ENCODE data around the gene GPC5.

GPC5 gene

DNA sequence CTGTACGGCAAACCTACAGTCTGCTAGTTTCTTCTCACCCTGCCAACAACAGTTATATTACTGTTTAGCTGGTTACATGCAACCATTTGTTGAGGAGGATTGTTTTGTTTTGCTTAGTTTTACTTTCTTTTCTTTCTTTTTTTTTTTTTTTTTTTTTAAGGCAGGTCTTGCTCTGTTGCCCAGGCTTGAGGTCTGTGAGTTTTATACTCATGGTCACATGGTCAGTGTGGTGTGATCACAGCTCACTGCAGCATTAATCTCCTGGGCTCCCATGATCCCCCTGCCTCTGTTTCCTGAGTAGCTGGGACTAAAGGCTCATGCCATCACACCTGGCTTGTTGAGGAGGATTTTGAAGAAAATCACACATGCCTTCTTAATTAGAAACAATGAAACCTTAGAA is 505.6 kb downstream of the GPC5 start:
- DNase-seq: no peak

DNA sequence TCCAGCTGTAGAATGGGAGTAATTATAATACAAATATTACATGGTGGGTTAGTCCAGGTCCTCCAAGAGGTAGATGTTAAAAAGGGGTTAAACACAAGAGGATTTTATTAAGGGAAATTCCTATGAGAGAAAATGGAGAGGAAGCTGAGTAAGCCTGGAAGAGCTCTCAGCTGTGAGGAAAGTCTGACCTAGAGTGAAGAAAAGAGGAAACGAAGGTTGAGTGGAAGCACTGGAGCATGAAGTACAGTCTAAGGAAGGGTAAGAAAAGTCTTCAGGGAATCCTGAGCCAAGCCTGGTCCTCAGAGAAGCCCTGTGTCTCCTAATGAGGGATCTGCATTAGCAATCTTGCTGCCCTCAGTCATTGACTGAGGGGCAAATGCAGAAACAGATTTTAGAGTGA is 506.2 kb downstream of the GPC5 start:
- no peak for DNase-seq

DNA sequence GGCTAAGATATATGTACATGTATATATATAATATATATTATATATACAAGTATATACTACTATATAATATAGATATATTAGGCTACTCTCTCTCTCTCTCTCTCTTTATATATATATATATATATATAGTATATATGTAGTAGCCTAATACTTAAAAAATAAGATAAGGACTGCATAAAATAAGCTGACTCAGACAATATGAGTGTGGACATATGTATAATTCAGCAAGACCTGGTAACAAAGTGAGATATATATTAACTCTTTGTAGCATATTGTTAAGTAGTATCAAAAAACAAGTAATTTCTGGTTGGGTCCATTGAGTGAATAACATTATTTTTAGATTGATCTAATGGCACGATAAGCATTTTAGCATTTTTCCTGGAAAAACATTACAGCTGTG is 509.0 kb downstream of the GPC5 start:
- DNase-seq: no peak

DNA sequence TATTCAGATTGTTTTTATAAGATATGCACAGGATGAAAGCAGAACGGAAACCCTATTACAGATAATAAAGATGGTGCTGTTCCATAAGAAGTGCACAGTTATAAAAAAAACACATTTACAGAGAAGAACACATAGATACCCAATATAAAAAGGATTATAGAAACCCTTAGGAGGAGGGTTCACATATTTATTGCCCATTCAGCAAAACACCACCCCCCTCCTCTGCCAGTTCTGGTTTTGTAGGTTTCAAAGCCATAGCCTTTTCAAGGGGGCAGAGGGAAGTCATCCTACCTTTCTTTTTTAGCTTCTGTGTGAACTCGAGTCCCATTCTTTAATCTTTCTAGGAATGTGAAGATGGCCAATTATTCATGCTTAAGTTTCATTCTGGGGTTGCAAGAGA is 511.2 kb downstream of the GPC5 start:
- DNase-seq: no peak

DNA sequence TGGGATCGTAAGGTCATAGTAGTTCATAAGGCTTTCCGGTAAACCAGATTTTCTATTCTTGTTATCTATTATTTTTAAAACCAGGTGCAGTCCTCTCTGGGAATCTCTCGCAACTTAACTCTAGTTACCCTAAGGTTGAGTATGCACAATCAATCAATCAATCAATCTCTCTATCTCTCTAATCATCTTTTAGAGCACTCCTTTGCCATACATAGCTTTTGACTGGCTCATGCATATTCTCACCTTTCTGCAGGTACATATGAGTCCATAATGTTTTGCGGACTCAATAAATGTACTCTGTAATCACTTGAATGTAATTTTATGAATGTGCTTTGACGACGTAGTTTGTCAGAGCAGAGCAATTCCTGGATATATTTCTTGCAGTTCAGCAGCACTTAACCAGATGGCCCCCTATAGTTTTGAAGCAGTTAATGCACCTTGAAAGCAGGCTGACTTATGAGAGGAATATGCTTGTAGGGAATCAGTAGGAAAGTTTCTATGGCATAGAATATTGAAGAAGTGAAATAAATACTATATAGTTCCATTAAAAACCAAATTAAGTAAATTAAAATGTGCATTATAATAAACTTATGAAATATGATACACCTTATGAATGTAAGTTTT is 524.7 kb downstream of the GPC5 start:
- no peak for DNase-seq

DNA sequence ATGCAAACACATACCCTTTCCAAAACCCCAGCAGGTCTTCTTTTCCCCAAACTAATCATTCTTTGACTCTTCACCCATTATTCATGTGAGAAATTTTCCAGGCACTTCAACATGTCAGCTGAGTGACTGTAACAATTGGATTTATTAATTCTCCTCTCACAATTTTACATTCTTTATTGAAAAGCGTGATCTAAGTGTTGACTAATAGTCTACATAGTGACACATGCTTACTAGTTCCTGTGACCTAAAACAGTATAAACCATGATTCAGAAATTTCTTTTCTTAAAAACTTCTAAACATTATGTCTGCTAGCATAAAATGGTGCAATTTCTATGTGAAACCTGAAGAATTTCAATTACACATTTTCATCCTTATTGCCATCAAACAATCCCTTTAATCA is 532.3 kb downstream of the GPC5 start:
- no peak for DNase-seq

DNA sequence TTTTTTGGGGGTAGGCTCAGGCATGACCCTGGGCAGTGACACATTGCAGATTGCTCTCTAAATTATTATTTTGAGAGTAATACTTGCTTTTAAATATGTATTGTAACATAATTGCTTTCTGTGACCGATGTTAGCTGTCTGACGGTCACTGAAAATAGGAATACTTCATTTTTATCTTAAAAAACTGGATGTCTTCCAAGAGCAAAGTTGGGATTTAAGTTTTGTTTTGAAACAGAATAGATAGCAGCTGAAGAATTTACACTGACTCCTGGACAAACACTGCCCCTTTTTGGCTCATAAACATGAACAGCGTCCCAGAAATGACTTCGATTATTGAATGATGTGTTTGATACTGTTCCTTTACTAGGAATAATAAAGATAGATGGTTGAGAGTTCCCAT is 535.9 kb downstream of the GPC5 start:
- DNase-seq: no peak

DNA sequence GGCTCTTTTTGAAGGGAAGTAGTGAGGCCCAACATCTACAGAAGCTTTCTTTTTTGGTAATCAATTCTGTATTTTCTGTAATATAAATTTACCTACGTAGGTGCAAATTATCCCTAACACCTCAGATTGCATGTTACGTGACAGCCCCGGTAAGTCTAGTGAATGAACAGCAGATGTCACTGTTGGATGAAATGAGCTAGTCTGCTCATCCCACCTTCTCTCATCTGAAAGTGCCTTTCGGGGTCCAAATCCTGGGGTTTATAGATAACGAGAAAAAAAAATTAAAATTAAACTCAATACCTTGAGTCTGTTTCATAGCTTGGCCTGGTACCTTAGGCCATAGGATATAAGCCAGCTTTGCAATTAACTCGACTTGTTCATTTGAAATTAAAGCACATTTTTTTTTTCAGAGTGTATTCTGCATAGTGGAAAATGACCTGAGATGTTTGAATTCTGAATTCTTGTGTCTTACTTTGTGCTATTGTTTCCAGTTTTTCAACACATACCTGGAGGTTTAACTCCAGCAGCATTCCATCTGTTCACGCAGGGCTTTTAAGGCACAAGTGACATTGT is 548.2 kb downstream of the GPC5 start:
- DNase-seq: no peak

DNA sequence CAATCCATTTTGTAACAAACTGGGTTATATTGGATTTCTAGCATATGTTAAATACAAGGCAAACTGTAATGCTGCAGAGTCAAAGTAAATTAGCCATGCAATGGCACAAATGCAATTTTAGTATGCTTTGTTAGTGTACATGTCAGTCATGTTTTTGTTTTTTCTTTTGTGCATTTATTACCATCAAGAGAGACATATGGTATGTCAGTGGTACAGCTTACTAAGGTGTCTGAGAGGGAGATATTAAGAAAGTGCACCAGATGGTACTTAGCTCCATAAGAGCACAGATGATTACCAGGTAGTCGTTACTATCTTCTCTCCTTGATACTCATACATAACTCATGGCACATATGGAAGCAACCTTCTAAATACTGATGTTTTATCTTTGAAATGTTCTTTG is 550.3 kb downstream of the GPC5 start:
- no peak for DNase-seq

DNA sequence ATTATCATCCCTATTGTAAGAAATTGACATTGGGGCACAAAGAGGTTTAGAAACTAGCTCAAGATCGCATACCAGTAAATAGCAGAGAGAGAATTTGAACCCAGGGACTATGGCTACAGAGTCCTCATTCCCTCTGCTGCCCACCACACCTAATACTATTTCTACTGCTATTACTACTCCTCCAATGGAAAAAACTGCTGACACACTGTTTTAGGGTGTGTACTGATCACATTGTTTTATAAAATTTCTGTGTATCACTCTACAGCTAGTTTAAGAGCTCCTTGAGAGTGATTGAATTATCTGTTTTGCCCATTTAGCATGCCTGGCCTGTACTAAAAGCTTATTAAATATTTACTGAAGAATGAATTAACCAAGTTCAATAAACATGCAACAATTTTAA is 552.4 kb downstream of the GPC5 start:
- DNase-seq: no peak

DNA sequence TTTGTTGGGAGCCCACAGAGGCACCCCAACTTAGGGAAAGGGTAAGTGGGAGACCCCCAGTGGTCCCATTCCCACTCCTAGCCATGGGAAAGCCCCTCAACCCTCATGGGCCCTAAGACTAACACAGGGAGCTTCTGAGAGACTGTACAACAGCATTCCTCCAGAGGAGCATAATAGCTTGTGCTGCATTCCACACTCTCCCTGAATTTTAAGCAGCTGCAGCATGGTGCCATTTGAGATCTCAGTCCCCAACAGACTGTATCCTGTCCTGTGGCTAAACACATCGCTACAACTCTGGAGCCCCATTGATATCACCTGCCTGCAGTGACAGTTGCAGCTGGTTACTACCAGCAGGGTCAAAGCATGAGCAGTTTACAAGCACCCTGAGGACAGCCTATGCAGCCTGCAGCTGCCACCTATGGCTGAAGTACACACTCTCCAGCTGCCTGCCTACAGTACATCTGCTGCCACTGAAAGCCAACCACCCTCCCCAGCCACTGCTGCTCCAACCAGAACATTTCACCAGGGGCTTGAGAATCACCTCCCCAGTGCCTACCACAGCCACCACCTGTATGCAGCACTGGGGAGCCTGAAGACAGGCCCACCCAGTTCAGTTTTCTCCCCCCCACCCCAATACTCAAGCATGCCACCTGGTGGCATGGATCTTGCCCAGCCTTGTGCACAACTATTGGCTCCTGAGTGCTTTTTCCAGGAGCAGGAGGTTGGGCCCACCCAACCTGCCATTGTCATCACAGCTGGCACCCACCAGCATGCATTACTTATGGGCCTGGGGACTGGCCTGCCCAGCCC is 557.3 kb downstream of the GPC5 start:
- DNase-seq: no peak

DNA sequence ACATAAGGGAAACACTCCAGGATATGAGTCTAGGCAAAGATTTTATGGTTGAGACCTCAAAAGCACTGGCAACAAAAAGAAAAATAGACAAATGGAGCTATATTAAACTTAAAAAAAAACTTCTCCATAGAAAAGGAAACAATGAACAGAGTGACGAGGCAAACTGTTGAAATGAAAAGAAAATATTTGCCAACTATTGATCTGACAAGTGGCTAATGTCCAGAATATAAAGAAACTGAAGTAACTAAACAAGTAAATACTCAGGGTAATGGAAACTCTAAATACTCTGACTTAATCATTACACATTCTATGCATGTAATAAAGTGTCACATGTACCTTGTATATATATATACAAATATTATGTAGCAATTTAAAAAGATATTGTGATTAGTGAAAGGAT is 562.5 kb downstream of the GPC5 start:
- DNase-seq: no peak

DNA sequence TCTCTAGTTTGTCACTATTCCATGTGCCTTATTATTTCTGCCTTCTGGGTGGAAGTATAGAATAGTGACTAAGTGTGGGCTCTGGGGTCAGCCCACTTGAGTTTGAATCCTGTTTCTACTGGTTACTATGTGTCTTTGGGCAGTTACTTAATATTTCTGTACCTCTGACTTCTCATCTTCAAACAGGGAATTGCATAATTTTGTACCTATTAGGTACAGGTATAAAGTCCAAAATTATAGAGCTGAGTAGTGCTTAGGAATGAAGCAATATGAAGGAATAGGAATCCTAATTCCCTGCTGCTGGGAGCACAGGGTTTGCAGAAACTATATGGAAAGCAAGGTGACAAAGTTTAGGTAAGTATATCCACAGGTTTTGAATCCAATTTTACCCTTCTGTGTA is 564.5 kb downstream of the GPC5 start:
- DNase-seq: no peak

DNA sequence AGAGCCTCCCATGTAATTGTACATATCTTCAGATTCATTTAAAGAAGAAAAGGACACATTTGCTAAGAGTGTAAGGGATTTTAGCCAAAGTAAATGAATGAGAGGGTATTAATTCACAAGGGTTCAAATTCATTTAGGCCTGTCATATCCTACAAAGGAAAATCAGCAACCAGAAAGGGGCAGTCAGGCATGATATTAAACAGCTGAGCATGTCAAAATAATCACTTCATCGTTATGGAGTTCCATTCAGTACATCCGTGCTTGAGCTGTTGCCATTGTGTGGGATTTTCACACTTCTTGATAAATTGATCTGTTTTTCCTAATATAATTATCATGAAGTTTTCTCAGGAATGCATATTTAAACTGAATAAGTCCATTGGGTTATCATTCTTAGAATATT is 567.1 kb downstream of the GPC5 start:
- no peak for DNase-seq

DNA sequence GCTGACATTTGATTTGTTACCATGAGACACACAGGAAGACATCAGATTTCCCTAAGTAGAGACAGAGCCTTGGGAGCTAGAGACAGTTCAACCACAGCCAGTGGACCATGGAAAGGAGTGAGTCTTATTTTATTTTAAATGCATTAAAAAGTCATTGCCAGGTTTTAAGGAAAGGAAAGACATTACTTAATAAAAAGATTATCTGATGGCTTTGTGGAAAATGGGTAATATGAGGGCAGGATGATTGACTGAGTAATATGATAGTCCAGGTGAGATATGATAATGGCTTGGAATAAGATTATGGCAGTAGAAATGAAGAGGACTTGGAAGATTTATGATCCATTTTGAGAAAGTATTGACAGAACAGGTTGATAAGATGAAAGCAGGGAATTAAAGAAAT is 580.1 kb downstream of the GPC5 start:
- DNase-seq: no peak

DNA sequence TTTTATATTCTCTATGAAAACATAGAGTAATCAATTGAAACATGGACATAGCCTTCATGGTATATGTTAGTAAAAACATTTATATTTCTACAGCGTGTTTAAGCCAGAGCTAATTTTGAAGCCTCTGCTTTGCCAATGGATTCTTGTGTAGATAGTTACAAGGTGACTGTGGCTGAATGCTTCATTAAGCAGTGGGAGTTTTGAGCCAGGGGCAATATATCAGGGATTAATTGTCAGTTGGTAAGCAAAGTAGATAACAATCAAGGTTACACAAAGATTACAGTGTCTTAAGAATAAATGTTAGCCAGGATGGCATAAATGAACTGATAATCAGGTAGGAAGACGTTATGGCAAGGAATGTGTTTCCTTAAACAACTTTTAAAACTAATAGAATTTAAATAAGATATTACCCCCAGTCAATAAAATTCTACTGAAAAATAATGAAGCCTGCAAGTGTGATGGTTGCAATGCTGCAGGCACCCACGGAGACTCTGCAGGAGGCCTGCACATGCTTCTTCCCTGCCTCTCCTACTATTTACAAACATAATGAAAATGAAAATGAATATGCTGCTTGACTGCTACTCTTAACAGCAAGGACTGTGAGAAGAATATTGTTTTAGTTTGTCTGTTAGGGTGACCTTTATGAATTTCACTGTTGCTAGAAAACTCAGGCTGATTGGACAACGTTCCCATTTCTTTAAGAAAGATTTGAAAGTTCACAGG is 588.5 kb downstream of the GPC5 start:
- DNase-seq: no peak

DNA sequence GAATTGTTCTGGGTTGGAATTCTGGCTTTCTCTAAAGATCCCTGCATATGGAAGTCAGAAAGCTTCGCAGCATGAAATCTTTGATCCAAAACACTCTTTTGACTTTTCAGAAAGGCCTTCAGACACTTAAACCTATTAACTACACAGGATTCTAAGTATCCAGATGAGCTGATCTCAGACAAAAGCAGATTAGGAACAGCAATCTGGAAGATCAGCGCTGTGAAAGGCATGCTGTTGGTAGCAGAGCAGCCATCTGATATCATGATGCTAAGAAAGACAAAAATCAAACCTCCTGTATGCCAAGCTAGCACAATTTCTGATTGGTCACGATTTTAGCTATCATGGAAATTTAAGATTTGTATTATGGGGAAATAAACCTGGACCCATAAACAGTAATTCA is 589.9 kb downstream of the GPC5 start:
- no peak for DNase-seq

DNA sequence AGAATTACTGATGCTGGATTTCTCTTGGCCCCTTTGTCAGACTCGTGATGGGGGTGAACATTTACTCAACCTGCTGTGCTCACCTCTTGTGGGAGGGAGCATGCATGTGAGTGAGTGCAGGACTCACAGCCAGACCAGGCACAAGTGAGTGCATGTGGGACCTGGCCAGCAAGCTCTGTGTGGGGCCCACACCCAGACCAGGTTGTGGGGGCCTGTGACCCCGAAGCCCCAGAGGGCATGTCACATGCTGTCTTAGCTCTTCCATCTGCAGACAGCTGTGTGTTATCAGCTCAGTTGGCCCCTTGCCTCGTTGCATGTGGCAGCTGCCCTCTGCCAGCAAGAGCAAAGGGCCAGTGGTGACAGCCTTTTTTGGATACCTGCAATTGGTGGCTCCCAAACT is 614.4 kb downstream of the GPC5 start:
- no peak for DNase-seq

DNA sequence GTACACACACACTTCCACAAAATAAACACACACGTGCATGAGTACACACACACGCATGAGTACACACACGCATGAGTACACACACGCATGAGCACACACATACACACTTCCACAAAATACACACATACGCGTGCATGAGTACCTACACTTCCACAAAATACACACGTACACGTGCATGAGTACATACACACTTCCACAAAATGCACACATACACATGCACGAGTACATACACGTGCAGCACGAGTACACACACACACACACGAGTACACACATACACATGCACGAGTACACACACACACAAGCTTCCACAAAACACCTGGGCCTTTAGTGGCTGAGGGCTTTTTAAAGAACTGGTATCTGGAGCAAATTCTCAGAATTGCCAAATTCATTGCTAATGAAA is 619.3 kb downstream of the GPC5 start:
- DNase-seq: no peak

DNA sequence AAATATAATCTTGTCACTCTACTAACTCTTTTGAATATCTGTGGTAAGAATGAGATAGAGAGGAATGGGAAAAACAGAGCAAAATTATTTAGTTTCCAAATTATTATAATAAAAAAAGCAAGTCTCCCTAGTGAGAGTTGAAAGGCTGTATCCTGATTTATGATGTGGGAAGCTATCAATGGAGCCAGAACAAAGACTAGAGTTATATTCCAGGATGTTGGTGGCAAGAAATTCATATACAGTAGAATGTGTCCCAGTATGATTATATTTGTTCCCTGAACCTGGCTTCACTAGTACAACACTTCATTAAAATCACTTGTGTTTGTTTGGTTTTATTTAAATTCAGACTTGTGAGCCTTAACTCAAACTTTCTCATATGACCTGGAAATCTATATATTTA is 630.3 kb downstream of the GPC5 start:
- DNase-seq: no peak

DNA sequence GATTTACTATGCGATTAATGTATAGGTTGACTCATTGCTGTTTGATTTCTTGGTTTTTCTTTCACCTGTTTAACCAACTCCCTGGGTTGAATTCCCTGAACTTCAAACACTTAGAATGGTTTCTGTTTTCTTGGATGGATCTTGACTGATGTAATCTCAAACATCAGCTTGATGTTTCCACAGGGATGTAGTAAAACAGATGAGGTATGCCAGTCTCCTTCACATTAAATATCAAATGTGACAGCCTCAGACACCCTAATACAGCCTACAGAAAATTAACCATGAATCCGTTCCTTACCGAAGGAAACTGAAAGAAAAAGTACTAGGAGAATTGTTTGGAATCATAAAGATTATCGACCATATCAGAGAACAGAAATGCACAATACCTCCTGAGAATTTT is 631.2 kb downstream of the GPC5 start:
- no peak for DNase-seq

DNA sequence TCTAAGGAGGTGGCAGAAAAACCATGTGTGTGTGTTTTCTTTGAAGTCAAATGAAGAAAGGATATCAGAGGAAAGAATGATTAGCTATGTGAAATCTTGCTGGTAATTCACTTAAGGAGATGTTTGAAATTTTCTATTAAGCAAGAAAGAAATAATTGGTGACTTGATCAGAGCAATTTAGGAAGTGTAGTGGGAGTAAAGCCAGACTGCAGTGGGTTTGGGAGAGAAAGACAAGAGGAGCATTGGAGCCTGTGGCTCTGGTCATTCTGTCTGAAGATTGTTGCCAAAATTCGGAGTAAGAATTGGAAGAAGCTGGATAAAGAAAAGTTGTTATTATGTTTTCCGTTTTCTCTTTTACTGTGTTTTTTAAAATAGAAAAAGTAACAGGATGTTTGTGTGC is 640.5 kb downstream of the GPC5 start:
- no peak for DNase-seq

DNA sequence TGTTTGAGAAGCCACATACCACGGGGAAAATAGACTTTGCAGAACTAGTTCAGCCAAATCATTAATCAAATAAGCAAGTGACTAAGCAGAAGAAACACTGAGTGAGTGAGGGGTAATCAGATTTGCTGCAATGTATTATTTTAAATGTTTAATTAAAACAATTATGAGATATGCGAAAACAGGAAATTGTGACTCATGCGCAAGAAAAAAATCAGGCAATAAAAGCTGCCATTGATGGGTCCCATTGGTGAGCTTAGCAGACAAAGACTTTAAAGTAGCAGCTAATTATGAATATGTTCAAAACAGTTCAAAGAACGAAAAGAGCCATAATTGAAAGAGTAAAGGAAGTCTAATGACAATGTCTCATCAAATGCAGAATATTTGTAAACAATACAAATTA is 644.1 kb downstream of the GPC5 start:
- no peak for DNase-seq

DNA sequence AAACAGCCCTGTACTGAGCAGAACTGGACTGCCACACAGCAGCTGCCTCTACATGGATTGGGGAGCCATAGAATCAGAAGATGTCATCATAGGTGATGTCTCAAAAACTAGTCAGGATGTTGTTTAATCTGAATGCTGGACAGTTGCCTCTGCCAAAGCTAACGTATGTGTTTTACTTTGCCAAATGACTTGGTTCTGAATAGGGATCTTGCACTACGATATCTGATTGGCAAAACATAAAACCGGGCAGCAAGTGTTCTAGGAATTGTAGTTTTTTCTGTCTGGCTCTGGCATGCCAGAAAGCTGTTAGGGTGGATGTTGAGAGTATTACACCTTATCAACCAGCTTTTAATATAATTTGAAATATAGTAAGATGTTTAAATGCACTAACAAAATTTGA is 645.9 kb downstream of the GPC5 start:
- no peak for DNase-seq

Data from cerebellar nuclear complex (tissue), 1 donor.